ENCODE results near the gene CT45A10. TPM values are rescaled to one million over a fixed set of nuclear protein-coding genes. Genes with fewer than 3 reads are reported as not detected.
"Not testable (repeated sequence)": the region's sequence is repeated elsewhere in the genome, so short reads cannot be mapped to it uniquely, and the experiment has no call there.

The CT45A10 gene
- total and polyA plus RNA-seq, 2 donors (not counting 3 experiments of a cell fraction or from before 2014, with no cell fraction given) = not detected

- H3K36me3 ChIP-seq (ENCODE audit: control insufficient read depth in 2 of 2, extremely low read depth in 1 of 2, insufficient read depth in 2 of 2, low read length in 2 of 2); intact Hi-C loops (cut with micrococcal nuclease); H3K79me2 ChIP-seq (ENCODE audit: control insufficient read depth, insufficient read depth, low read length); FAIRE-seq; H3K9ac ChIP-seq (replicated peaks; ENCODE audit: extremely low read depth, insufficient read depth, low read length); H3K4me3 ChIP-seq (replicated peaks in 1 of 3; ENCODE audit: insufficient read depth in 1 of 3, low read depth in 1 of 3, low read length in 3 of 3); H3K4me1 ChIP-seq (ENCODE audit: control insufficient read depth, extremely low read depth, insufficient read depth, low read length); H2AFZ ChIP-seq (ENCODE audit: low read depth, low read length); H3K27ac ChIP-seq (ENCODE audit: insufficient read depth, low read depth, low read length); H3K9me1 ChIP-seq (replicated peaks; ENCODE audit: control insufficient read depth, extremely low read depth, insufficient read depth, low read length); H3K27me3 ChIP-seq (ENCODE audit: control insufficient read depth in 2 of 2, insufficient read depth in 2 of 2, low read length in 2 of 2); H3K9me3 ChIP-seq (replicated peaks; ENCODE audit: control insufficient read depth, insufficient read depth, low read length); H4K20me1 ChIP-seq (replicated peaks; ENCODE audit: control insufficient read depth, extremely low read depth, insufficient read depth, low read length); dilution Hi-C loops (cut with MboI; ENCODE audit: extremely low pct_ligation_motif_present, low sequenced_read_pairs); CTCF ChIA-PET; H3K4me2 ChIP-seq (ENCODE audit: insufficient read depth, low read length); DNase-seq (ENCODE audit: low read depth, low spot score); BruUV-seq (replicated peaks); POLR2A ChIA-PET: not testable (repeated sequence)
These were observed 10.5 kb downstream of the CT45A10 start for GRCh38 chrX:135882741-135883140.

GRCh38 chrX:135871712-135872111 is 21.5 kb downstream of the CT45A10 start, which contains the start of gene CT45A9:
TSS of gene CT45A9 (minus strand) at chrX:135871812. CDS start at chrX:135868061, 3,751 bp downstream.
- H3K9me3 ChIP-seq (replicated peaks; ENCODE audit: control insufficient read depth, insufficient read depth, low read length); H3K27ac ChIP-seq (ENCODE audit: insufficient read depth, low read depth, low read length); POLR2A ChIA-PET; H3K4me1 ChIP-seq (ENCODE audit: control insufficient read depth, extremely low read depth, insufficient read depth, low read length); H3K79me2 ChIP-seq (ENCODE audit: control insufficient read depth, insufficient read depth, low read length); H3K27me3 ChIP-seq (ENCODE audit: control insufficient read depth in 2 of 2, insufficient read depth in 2 of 2, low read length in 2 of 2); DNase-seq (ENCODE audit: low read depth, low spot score); H3K4me3 ChIP-seq (replicated peaks in 1 of 3; ENCODE audit: insufficient read depth in 1 of 3, low read depth in 1 of 3, low read length in 3 of 3); FAIRE-seq; BruUV-seq (replicated peaks); CTCF ChIA-PET; H2AFZ ChIP-seq (ENCODE audit: low read depth, low read length); H3K9me1 ChIP-seq (replicated peaks; ENCODE audit: control insufficient read depth, extremely low read depth, insufficient read depth, low read length); dilution Hi-C loops (cut with MboI; ENCODE audit: extremely low pct_ligation_motif_present, low sequenced_read_pairs); H3K36me3 ChIP-seq (ENCODE audit: control insufficient read depth in 2 of 2, extremely low read depth in 1 of 2, insufficient read depth in 2 of 2, low read length in 2 of 2); H3K9ac ChIP-seq (replicated peaks; ENCODE audit: extremely low read depth, insufficient read depth, low read length); H4K20me1 ChIP-seq (replicated peaks; ENCODE audit: control insufficient read depth, extremely low read depth, insufficient read depth, low read length); H3K4me2 ChIP-seq (ENCODE audit: insufficient read depth, low read length); intact Hi-C loops (cut with micrococcal nuclease): not testable (repeated sequence)

- dilution Hi-C loops (cut with MboI; ENCODE audit: extremely low pct_ligation_motif_present, low sequenced_read_pairs); DNase-seq (ENCODE audit: low read depth, low spot score); H3K79me2 ChIP-seq (ENCODE audit: control insufficient read depth, insufficient read depth, low read length); H3K36me3 ChIP-seq (ENCODE audit: control insufficient read depth in 2 of 2, extremely low read depth in 1 of 2, insufficient read depth in 2 of 2, low read length in 2 of 2); H3K9me1 ChIP-seq (replicated peaks; ENCODE audit: control insufficient read depth, extremely low read depth, insufficient read depth, low read length); H2AFZ ChIP-seq (ENCODE audit: low read depth, low read length); intact Hi-C loops (cut with micrococcal nuclease); CTCF ChIA-PET; H3K4me3 ChIP-seq (replicated peaks in 1 of 3; ENCODE audit: insufficient read depth in 1 of 3, low read depth in 1 of 3, low read length in 3 of 3); H3K27me3 ChIP-seq (ENCODE audit: control insufficient read depth in 2 of 2, insufficient read depth in 2 of 2, low read length in 2 of 2); H3K4me2 ChIP-seq (ENCODE audit: insufficient read depth, low read length); POLR2A ChIA-PET; H4K20me1 ChIP-seq (replicated peaks; ENCODE audit: control insufficient read depth, extremely low read depth, insufficient read depth, low read length); H3K27ac ChIP-seq (ENCODE audit: insufficient read depth, low read depth, low read length); FAIRE-seq; H3K4me1 ChIP-seq (ENCODE audit: control insufficient read depth, extremely low read depth, insufficient read depth, low read length); BruUV-seq (replicated peaks); H3K9me3 ChIP-seq (replicated peaks; ENCODE audit: control insufficient read depth, insufficient read depth, low read length); H3K9ac ChIP-seq (replicated peaks; ENCODE audit: extremely low read depth, insufficient read depth, low read length): not testable (repeated sequence)
These were observed 38.8 kb downstream of the CT45A10 start, which contains the start of gene CT45A8 for GRCh38 chrX:135854438-135854837. TSS of gene CT45A8 (minus strand) at chrX:135854538. CDS start at chrX:135850783, 3,755 bp downstream.

DNA sequence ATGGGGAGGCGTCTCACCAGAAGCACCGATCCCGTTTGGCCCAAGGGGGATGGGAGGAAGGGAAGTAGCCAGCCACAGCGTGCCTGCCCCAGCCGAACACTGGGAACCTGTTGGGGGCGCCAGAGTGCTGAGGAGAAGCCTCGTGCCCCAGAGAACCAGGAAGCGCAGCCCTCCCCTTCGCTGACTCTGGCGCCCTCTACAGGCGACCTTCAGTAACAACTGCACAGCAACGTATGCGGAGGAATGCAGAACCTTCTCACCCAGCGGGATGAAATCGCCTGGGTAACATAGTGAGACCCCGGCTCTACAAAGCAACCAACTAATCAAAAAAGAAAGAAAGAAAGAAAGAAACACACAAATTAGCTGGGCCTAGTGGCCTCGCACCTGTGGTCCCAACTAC is 56.1 kb downstream of the CT45A10 start, which contains the start of gene CT45A7:
TSS of gene CT45A7 (minus strand) at position 101 of the 400 bp plus-strand sequence. CDS start 3,747 bp downstream, outside the sequence.
- H3K9me1 ChIP-seq (replicated peaks; ENCODE audit: control insufficient read depth, extremely low read depth, insufficient read depth, low read length); H3K79me2 ChIP-seq (ENCODE audit: control insufficient read depth, insufficient read depth, low read length); H3K4me3 ChIP-seq (replicated peaks in 1 of 3; ENCODE audit: insufficient read depth in 1 of 3, low read depth in 1 of 3, low read length in 3 of 3); CTCF ChIA-PET; BruUV-seq (replicated peaks); H3K27me3 ChIP-seq (ENCODE audit: control insufficient read depth in 2 of 2, insufficient read depth in 2 of 2, low read length in 2 of 2); intact Hi-C loops (cut with micrococcal nuclease); H3K9me3 ChIP-seq (replicated peaks; ENCODE audit: control insufficient read depth, insufficient read depth, low read length); H3K27ac ChIP-seq (ENCODE audit: insufficient read depth, low read depth, low read length); FAIRE-seq; H3K36me3 ChIP-seq (ENCODE audit: control insufficient read depth in 2 of 2, extremely low read depth in 1 of 2, insufficient read depth in 2 of 2, low read length in 2 of 2); H3K9ac ChIP-seq (replicated peaks; ENCODE audit: extremely low read depth, insufficient read depth, low read length); H3K4me1 ChIP-seq (ENCODE audit: control insufficient read depth, extremely low read depth, insufficient read depth, low read length); H3K4me2 ChIP-seq (ENCODE audit: insufficient read depth, low read length); H4K20me1 ChIP-seq (replicated peaks; ENCODE audit: control insufficient read depth, extremely low read depth, insufficient read depth, low read length); dilution Hi-C loops (cut with MboI; ENCODE audit: extremely low pct_ligation_motif_present, low sequenced_read_pairs); DNase-seq (ENCODE audit: low read depth, low spot score); H2AFZ ChIP-seq (ENCODE audit: low read depth, low read length); POLR2A ChIA-PET: not testable (repeated sequence)

All from endothelial cell of umbilical vein (primary cell).